GM21367 (cell line): ENCODE results near the gene MRPS12.
"Not testable (repeated sequence)": the region's sequence is repeated elsewhere in the genome, so short reads cannot be mapped to it uniquely, and the experiment has no call there.

ENCODE experiments used
- ATAC-seq: cut with Tn5 transposase; IDR thresholded peaks from one replicate; pipeline ENCODE4 v1.9.1; 2021; ENCODE audit not compliant: unreplicated experiment

Gene MRPS12

DNA sequence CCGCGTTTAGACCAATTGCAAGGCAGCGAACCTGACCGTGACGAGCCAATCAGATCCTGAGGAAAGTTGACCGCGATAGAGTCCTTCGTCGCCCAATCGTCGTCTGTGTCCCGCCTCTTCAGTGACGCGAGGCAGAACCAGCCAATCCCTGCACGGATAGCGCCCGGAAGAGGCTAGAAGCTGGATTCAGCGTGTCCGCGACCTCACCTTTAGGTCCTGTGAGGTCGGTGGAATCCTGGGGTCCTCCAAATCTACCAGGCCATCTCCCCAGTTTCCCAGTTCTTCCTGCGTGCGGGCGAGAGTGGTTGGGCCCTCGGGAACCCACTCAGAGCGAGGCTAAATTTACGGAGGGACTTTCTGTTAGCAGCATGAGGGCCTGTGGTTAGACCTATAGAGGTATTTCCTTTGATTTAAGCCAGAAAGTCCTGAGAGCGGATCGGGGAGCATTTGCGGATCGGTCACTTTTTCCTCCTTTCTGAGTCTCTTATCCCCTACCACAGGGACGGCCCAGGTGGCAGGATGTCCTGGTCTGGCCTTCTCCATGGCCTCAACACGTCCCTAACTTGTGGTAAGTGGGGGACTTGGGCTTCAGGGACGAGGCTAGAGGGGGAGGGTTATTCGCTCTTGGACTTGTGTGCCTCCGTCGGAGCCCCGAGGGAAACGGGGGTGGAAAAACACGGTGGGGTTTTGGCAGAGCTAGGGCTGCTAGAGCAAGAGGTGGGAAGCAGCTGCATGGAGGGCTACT lies at the start of gene MRPS12:
Gene MRPS12 (plus strand): TSS at position 169 of the 745 bp plus-strand sequence. CDS start 351 bp downstream, at position 520.
- peak; percentile 83 for ATAC-seq

DNA sequence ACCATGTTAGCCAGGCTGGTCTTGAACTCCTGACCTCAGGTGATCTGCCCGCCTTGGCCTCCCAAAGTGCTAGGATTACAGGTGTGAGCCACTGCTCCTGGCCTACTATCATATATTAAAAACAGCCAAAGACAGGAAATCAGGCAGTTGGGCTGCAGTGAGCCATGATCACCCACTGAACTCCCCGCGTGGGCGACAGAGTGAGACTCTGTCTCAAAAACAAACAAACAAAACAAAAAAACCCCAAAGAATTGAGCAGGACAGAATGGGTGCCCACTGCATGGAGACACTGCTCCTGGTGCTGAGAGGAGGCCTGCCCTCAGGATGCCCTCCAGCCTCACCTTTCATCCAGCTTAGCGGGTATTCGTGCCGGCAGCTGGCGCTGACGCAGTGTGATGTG lies 47.5 kb upstream of the MRPS12 start:
- no peak for ATAC-seq

DNA sequence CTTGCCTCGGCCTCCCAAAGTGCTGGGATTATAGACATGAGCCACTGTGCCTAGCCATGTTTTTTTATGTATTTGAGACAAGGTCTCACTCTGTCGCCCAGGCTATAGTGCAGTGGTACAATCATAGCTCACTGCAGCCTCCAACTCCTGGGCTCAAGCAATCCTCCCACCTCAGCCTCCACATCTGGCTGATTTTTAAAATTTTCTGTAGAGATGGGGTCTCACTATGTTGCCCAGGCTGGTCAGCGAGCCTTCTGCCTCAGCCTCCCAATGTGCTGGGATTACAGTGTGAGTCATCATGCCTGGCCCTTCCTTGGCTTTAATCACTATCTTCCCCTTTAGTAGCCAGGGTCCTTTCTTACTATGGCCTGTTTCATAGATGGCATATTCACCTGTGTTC lies 46.1 kb upstream of the MRPS12 start:
- not testable (repeated sequence) for ATAC-seq

DNA sequence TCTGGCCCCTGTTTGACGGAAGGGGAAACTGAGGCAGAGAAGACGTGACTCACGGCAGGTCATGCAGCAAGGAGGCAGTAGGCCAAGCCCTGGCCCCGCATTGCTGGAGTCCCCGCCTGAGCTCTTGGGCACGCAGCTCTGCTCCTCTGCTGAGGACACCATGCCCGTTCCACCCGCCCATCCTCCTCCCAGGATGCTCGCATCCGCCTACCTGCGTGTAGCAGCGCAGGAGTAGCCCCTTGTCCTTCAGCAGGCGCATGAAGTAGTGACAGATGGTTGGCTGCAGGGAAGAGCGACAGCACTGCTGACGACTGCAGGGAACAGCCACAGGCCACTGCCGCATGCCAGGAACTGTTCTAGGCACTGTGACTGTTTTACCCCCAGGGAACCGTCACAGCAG lies 41.9 kb upstream of the MRPS12 start:
- no peak for ATAC-seq

DNA sequence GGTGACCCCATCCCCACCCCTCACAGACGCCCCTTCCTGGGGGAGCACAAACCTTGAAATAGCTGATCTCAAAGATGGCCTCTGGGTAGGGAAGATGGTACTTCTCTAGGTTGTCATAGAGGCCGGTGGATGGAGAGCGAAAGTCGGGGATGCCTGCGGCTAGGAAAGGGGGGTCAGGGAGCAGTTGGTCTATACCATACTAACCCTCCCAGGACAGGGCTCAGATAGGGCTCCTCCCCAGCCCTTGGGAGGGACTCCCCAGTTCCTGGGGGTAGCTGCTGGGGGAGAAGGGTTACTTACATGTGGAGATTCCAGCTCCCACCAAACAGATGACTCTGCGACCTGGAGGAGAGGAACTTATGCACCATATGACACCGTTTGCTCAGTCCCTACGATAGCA lies 40.9 kb upstream of the MRPS12 start:
- no peak for ATAC-seq

DNA sequence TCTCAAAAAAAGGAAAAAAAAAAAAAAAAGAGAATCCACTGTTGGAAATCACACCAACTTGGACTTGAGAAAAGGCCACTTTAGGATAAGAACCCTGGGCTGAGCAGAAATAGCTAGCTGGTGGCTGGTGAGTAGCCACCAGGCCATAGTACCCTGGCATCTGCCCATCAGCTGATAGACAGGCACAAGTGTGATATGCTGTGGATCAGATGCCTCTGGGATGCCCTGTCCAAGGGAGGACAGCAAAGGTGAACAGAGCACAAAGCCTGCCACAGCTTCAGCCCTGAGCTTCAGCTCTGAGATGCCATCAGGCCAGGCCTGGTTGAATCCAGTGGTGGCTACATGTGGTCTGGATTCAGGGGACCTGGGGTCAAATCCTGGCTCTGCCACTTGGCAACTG lies 40.1 kb upstream of the MRPS12 start:
- no peak for ATAC-seq

DNA sequence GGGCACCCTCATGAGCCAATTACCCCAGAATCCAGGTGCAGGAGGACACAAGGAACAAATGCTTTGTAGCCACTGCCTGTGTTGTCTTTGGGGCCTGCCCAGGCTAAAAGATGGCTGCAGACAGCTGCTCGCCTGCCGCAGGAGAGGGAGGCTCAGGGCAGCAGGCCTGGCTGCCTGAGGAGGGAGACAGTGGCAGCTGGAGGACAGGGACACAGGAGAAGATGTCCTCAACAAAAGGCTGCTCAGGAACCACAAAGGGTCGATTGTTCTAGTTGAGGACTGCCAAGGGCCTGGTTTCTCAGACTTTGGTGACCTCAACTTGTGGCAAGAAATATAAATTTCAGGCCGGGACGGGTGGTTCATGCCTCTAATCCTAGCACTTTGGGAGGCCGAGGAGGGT lies 39.0 kb upstream of the MRPS12 start:
- no peak for ATAC-seq

DNA sequence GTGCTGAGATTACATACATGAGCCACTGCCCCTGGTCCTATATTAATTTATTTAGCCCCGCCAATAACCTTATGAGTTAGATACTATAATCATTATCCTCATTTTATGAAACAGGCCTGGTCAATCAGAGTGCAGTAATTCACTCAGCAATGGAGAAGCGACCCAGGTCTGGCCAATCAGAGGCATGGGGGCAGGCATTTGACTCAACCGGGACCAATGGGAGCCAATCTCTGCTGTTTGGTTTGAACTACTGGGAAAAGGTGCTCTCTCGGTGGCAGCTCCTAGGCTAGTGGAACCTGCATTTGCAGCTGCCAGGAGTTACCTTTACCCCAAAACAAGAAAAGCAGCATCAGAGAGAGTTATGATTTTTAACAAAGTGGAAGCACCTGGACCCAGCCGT lies 37.9 kb upstream of the MRPS12 start:
- no peak for ATAC-seq

DNA sequence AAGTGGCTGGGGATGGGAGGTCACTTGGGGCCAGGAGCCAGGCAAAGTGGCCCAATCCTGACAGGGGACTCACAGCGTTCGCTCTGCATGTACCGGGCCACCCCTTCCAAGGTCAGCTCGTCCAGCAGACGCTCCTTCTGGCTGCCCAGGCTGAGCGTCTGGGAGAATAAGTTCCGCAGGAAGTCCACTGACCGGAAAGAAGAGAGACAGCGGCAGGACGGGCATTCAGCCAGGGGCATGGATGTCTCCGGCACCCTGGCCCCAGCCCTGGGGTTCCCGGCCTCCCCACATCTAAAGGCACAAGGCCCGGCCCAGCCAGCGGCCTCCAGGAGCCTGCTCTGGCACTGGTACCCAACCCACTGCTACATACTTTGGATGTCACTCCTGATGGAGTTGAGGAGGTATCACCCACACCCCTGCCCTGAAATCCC lies 37.4 kb upstream of the MRPS12 start:
- ATAC-seq, result no peak

DNA sequence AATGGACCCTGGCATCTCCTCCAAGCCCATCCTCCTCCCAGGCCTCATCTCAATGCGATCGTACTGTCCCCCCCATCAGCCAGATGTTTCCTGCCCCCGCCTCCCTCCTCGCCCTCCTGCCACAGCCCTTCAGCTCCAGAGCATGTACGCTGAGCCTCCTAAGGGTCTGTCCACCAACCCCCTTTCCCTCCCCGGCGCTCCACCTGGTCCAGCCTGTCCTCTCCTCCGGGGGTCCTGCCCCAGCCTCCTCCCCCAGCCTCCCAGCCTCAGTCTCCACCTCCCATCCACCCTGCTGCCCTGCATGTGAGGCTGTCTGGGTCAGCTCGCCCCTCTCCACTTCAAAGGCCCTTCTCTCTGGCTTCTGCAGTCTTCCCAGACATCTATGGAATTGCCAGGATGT lies 35.8 kb upstream of the MRPS12 start:
- no peak for ATAC-seq

DNA sequence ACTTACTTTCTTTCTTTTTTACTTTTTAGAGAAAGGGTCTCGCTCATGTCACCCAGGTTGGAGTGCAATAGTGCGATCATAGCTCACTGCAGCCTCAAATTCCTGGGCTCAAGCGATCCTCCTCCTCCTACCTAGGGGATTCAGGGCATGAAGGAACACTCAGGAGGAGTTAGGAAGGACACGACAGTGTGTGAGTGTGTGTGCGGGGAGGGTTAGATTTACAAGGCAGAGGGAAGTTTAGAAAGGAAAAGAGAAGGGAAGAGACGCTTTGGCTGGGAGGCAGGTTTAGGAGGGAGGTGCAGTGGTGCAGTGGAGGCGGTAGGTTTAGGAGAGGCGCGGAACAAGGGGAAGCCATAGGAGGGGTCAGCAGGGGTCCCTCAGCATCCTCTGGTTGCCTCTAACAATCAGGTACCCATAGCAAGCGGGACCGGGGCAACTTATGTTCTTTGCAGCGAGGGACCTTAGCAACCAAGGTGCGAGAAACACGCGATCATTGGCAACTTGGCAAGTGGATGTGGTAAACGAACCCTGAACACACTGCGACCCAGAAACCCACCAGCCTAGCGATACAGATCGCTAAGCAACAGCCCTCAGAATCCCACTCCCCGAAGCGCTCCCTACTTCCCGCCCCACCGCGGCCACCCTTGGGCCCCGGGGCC lies 31.8 kb upstream of the MRPS12 start:
- ATAC-seq, result no peak

DNA sequence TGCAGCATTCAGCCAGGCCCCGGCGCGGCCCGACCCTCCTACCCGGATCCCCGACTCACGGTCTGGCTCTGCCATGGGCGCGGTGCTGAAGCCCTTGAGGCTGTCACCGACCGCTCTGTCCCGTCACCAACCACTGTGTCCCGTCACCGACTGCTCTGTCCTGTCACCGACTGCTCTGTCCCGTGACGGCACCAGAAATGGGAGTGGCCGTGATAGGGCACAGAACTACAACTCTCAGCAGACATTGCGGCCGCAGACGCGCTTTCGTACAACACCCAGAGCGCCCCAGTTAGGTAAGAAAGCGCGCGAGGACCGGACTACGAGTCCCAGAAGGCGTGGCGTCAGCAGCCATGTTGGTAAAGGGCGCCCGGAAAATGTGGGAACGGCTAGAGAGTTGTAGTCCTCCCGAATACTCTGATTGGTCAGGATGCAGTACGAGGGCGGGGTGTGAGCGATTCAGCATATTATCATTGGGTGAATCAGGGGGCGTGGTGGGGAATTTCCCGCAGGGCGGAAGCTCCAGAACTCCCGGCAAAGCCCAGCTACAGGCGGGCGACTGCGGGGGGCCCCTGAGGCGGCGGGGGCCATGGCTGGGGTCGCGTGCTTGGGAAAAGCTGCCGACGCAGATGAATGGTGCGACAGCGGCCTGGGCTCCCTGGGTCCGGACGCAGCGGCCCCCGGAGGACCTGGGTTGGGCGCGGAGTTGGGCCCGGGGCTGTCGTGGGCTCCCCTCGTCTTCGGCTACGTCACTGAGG lies 31.1 kb upstream of the MRPS12 start, which contains the start of the genes NFKBIB and SIRT2:
Gene NFKBIB (plus strand): TSS at position 523 of the 755 bp plus-strand sequence. CDS start 64 bp downstream, at position 587.
Gene SIRT2 (minus strand): TSS at position 172 of the 755 bp plus-strand sequence. CDS start 97 bp downstream, at position 75.
- ATAC-seq, result peak; percentile 89

DNA sequence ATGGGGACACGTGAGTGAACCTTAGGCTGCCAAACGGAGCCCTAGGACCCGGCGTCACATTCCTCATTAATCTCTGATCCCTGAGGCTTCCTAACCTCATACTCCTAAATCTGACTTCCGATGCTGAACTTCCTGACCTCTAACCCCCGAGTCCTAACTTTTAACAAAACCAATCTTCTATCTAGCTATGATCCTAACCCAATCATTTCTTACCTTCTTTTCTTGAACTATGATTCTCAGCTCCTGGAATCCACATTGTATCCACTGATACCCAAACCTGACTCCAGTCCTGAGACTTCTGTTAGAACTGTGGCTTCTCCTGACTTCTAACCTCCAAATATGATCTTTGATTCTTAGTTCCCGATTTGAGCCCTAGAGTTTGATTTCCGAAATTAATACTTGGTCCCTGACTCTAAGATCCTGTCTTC lies 30.5 kb upstream of the MRPS12 start:
- no peak for ATAC-seq

DNA sequence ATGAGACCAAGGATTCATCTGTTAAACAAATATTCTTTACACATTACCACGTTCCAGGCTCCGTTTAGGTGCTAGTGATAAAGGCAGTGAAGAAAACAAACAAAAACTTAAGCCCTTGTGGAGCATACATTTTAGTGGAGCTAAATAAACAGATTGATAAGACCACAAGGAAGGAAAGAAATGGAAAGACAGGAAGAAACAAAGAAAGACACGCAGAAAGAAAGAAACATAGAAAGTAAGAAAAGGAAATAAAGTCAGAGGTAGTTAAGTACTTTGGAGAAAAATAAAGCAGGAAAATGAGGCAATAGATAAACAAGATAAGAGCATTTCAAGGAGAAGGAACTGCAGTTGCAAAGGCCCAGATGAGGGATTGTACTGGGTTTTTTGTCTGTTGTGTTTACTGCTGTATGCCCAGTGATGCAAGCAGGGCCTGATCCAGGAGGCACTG lies 30.0 kb upstream of the MRPS12 start:
- ATAC-seq, result no peak

DNA sequence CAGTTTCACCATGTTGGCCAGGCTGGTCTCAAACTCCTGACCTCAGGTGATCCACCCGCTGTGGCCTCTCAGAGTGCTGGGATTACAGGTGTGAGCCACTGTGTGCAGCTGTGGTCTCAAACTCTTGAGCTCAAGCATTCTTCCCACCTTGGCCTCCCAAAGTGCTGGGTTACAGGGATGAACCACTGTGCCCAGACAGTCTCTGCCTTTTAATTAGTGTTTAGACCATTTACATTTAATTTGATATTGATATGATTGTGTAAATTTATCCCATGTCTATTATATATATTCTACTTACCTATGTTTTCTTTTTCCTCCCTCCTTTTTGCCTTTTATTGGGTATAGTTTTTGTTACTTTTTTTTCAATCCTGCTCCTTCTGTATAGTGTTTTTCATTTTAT lies 29.1 kb upstream of the MRPS12 start:
- ATAC-seq, result no peak

DNA sequence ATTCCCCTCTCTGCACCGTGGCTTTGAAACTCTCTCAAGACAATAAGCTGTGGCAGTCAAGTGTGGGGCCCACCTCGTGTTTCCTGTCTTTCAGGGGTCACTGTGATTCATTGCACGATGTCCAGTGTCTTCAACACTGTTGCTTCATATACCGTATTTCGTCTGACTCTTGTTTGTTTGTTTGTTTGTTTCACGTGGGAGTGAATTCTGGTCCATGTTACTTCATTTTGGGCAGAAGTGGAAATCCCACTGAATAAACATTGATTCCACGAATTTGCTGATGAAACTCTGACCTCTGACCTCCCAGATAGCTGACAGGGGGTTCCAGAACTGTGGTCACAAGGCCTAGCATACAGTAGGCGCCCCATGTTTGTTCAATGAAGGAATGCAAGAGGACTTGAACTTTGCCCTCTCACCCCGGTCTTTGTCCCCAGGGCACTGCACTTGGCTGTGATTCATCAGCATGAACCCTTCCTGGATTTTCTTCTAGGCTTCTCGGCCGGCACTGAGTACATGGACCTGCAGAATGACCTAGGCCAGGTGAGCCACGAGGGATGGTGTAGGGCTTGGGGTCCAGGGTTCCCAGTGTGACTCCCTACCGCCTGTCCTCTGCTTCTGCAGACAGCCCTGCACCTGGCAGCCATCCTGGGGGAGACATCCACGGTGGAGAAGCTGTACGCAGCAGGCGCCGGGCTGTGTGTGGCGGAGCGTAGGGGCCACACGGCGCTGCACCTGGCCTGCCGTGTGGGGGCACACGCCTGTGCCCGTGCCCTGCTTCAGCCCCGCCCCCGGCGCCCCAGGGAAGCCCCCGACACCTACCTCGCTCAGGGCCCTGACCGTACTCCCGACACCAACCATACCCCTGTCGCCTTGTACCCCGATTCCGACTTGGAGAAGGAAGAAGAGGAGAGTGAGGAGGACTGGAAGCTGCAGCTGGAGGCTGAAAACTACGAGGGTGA lies 25.9 kb upstream of the MRPS12 start:
- ATAC-seq, result no peak

DNA sequence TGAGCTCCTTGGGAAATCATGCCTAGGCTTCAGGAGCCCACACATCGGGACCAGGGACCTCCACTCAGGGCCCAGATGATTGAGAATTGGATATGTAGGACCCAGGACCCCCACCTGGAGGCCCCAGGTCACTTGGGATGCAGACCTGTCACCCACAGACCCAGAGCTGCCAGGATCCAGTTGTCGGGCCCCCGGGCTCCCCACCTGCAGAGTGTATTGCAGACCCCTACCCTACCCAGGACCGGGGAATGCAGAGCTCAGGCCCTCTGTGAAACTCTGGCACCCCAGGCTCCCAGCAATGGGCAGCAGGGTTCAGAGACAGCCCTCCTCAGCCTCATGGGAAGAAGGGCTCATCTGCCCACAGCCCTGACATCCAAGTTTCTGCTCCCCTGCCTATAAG lies 25.1 kb upstream of the MRPS12 start:
- ATAC-seq, result no peak

DNA sequence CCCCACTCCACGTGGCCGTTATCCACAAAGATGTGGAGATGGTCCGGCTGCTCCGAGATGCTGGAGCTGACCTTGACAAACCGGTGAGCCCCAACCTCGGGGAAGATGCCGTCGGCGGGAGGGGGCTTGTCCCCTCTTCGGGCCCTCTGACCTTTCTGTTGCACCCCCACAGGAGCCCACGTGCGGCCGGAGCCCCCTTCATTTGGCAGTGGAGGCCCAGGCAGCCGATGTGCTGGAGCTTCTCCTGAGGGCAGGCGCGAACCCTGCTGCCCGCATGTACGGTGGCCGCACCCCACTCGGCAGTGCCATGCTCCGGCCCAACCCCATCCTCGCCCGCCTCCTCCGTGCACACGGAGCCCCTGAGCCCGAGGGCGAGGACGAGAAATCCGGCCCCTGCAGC lies 23.5 kb upstream of the MRPS12 start:
- ATAC-seq, result no peak

DNA sequence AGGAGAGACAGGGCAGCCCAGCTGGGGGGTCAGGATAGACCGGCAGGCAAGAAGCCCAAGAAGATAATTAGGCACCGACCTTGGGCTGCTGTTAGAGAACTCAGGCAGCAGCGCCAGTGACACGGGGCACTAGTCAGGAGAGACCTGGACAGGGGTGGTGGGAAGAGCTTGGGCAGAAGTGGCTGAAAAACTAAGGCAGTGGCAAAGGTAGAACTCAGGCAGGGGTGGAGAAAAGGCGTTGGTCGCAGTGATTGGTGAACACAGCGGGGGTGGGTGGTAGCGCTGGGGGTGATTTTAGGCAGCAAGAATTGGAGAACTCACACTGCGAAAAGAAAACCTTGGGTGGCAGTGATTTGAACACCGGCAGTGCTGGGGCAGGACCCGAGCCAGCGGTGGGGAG lies 23.1 kb upstream of the MRPS12 start:
- no peak for ATAC-seq

DNA sequence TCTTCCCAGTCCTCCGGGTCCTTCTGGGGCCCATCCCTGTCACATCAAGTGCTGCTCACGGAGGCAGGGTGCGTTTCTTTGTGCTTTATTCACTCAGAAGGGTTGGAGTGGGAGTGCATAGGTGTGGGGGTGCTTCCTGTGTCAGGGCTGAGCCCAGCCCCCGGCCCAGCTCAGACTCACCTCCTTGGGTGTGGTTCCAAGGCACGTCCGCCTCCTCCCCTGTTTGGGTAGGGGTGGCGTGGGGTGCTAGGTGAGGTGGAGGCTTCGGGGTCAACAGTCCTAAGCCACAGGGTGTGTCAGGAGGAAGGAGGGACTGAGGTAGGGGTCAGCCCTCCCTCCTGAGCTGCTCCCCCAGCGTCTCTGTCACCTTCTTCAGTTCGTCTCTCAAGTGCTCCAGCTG lies 21.8 kb upstream of the MRPS12 start:
- no peak for ATAC-seq
